ENCODE results near the gene MTFR2.
A peak's percentile ranks its signal among the peaks of the same experiment; 100 is the strongest.

Gene MTFR2

GRCh38 chr6:136249811-136250685, at the start of gene MTFR2:
MTFR2 (minus strand) TSS chr6:136250311; CDS start chr6:136249099, 1,212 bp downstream.
- peak; percentile 96 for DNase-seq

GRCh38 chr6:136294621-136295020, 44.5 kb upstream of the MTFR2 start:
- no peak for DNase-seq

- peak; percentile 59 for DNase-seq
Observed at GRCh38 chr6:136290410-136291010, 40.4 kb upstream of the MTFR2 start.

GRCh38 chr6:136289579-136290409, 39.7 kb upstream of the MTFR2 start, which contains the start of gene BCLAF1:
BCLAF1 (minus strand) TSS chr6:136289846; CDS start chr6:136279866, 9,980 bp downstream.
- peak; percentile 99 for DNase-seq

- peak; percentile 93 for DNase-seq
Observed at GRCh38 chr6:136289327-136289578, 39.1 kb upstream of the MTFR2 start.

GRCh38 chr6:136288566-136289326, 38.6 kb upstream of the MTFR2 start:
- DNase-seq = peak; percentile 69

GRCh38 chr6:136284909-136285308, 34.8 kb upstream of the MTFR2 start:
- DNase-seq = no peak

- DNase-seq = no peak
Observed at GRCh38 chr6:136282906-136283305, 32.8 kb upstream of the MTFR2 start.

- no peak for DNase-seq
Observed at GRCh38 chr6:136280032-136280609, 30.0 kb upstream of the MTFR2 start.

GRCh38 chr6:136274062-136274461, 24.0 kb upstream of the MTFR2 start:
- DNase-seq = no peak

- no peak for DNase-seq
Observed at GRCh38 chr6:136265101-136265500, 15.0 kb upstream of the MTFR2 start.

- no peak for DNase-seq
Observed at GRCh38 chr6:136262940-136263339, 12.8 kb upstream of the MTFR2 start.

- DNase-seq = no peak
Observed at GRCh38 chr6:136254851-136255466, 4.8 kb upstream of the MTFR2 start.

GRCh38 chr6:136253734-136254133, 3.6 kb upstream of the MTFR2 start:
- DNase-seq = no peak

GRCh38 chr6:136252441-136252840, 2.3 kb upstream of the MTFR2 start:
- DNase-seq = no peak

GRCh38 chr6:136251394-136251793, 1.3 kb upstream of the MTFR2 start:
- no peak for DNase-seq

- DNase-seq = no peak
Observed at GRCh38 chr6:136250686-136251008, 536 bp upstream of the MTFR2 start.

GRCh38 chr6:136249336-136249735, 775 bp downstream of the MTFR2 start:
- DNase-seq = no peak

- no peak for DNase-seq
Observed at GRCh38 chr6:136244061-136244616, 6.0 kb downstream of the MTFR2 start.

GRCh38 chr6:136236466-136237293, 13.4 kb downstream of the MTFR2 start:
- no peak for DNase-seq

- no peak for DNase-seq
Observed at GRCh38 chr6:136235233-136235564, 14.9 kb downstream of the MTFR2 start.
